ENCODE results near the gene SOCS7.

SOCS7 gene

GRCh38 chr17:38361694-38362465 is 10.2 kb downstream of the SOCS7 start:
- DNase-seq (ENCODE audit: extremely low read depth in 1 of 2, low read depth in 1 of 2): no peak

DNA sequence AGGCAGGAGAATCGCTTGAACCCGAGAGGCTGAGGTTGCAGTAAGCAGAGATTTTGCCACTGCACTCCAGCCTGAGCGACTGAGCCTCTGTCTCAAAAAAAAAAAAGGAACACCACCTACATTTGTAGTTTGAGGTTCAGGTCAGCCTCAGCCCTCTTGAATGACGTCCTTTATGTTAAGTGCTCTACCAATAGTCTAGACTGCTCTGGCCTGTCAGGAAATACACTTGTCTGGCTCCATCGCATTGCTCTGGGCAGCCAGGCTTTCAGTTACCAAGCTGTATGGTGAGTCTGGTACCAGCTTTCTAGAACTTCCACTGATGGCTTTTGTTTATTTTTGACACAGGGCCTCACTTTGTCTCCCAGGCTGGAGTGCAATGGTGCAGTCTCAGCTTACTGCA is 11.4 kb downstream of the SOCS7 start:
- no peak for DNase-seq (ENCODE audit: extremely low read depth in 1 of 2, low read depth in 1 of 2)

- no peak for DNase-seq (ENCODE audit: extremely low read depth in 1 of 2, low read depth in 1 of 2)
Observed at GRCh38 chr17:38364741-38365140, 13.1 kb downstream of the SOCS7 start.

GRCh38 chr17:38369124-38369886 is 17.7 kb downstream of the SOCS7 start:
- DNase-seq (ENCODE audit: extremely low read depth in 1 of 2, low read depth in 1 of 2): no peak

DNA sequence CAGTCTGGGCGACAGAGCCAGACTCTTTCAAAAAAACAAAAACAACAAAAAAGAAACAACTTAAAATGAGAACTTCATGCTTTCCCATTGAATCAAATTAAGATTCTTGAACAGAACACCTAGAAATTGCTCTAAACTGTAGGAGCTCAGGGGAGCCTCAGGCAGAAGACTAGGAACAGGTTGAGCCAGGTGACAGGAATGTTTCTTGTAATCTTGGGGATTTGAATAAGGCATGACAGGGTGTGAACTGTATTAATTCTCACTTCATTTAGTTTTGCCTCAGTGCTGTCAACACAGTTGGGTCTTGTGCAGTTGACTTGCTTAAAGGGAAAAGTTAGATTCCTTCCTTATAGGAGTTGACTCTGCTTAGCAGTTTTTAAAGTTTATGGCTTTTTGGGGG is 27.8 kb downstream of the SOCS7 start:
- no peak for DNase-seq (ENCODE audit: extremely low read depth in 1 of 2, low read depth in 1 of 2)

- no peak for DNase-seq (ENCODE audit: extremely low read depth in 1 of 2, low read depth in 1 of 2)
Observed at GRCh38 chr17:38395090-38395489, 43.4 kb downstream of the SOCS7 start.

GRCh38 chr17:38397227-38397626 is 45.6 kb downstream of the SOCS7 start:
- no peak for DNase-seq (ENCODE audit: extremely low read depth in 1 of 2, low read depth in 1 of 2)

- no peak for DNase-seq (ENCODE audit: extremely low read depth in 1 of 2, low read depth in 1 of 2)
Observed at GRCh38 chr17:38400286-38400685, 48.6 kb downstream of the SOCS7 start.

- no peak for DNase-seq (ENCODE audit: extremely low read depth in 1 of 2, low read depth in 1 of 2)
Observed at GRCh38 chr17:38401459-38401858, 49.8 kb downstream of the SOCS7 start.

DNA sequence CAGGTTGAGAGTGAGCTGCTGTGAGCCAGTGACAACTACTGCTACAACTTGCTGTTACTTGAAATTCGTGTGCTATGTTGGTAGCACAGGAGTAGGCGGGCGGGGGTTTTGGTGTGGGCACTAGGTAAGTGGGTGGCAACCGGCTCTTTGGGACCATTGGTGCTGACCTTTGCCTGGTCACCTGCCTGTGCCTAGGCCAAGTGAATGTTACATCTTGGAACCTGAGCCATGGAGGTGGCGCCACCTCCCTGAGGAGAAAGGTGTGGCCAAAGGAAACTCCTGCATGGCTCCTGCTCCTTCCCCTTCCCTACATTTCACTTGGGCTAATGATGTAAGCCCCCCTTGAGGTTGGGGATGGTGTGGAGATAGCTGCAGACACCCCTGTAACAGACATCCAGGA is 51.3 kb downstream of the SOCS7 start:
- no peak for DNase-seq (ENCODE audit: extremely low read depth in 1 of 2, low read depth in 1 of 2)

GRCh38 chr17:38403491-38403890 is 51.8 kb downstream of the SOCS7 start:
- no peak for DNase-seq (ENCODE audit: extremely low read depth in 1 of 2, low read depth in 1 of 2)

DNA sequence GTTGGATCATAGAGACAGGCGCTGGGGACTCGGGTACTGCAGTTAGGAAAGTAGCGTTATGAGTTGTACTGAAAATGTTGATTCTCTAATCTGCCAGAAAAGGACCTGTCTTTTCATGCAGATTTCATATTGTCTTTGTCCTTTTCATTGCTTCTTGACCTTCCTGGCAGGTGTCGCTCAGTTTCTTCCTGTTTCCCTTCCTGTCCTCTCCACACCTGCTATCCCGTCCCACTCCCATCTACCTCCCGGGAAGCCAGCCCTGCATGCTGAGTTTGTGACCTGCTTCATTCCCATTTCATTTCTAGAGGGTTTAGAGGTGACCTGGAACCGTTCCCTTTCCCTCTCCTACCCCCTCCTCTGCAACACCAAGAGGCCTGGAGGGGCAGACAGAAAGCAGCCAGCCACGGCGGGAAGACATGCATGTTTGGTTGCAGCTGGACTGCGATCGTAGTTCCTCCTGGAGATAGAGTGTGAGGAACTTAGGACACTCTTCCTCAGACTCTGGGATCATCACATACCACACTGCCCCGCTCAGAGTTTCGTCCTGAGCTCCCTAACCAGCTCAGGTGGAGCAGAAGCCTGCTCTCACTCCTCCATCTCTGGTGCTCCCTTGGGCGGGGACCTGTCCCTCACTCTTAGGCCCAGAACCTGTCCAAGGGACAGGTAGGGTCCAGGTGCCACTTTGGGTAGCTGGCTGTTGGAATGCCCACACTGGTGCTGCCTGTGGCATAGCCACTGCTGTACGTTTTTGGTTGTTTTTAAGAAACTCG is 52.7 kb downstream of the SOCS7 start:
- DNase-seq (ENCODE audit: extremely low read depth in 1 of 2, low read depth in 1 of 2): no peak

DNA sequence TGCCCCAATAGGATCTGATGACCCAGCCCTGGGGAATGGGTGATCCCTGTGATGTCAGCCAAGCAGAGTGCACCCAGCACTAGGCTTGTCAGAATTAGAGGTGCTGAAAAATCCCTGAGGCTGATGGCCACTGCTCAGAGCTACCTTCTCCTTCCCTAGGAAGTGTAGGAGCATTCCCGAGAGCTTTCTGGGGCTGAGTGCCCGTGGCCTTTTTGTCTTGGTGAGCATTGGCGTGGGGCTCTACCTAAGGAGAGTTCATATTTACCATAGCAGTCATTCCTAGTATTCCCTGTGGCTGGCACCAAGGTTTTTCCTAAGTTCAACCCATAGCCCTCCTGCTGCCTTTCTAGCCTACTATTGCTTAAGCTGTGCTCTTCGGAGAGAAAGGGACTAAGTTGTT is 54.0 kb downstream of the SOCS7 start:
- DNase-seq (ENCODE audit: extremely low read depth in 1 of 2, low read depth in 1 of 2): no peak

GRCh38 chr17:38410201-38410600 is 58.6 kb downstream of the SOCS7 start:
- DNase-seq (ENCODE audit: extremely low read depth in 1 of 2, low read depth in 1 of 2): no peak

DNA sequence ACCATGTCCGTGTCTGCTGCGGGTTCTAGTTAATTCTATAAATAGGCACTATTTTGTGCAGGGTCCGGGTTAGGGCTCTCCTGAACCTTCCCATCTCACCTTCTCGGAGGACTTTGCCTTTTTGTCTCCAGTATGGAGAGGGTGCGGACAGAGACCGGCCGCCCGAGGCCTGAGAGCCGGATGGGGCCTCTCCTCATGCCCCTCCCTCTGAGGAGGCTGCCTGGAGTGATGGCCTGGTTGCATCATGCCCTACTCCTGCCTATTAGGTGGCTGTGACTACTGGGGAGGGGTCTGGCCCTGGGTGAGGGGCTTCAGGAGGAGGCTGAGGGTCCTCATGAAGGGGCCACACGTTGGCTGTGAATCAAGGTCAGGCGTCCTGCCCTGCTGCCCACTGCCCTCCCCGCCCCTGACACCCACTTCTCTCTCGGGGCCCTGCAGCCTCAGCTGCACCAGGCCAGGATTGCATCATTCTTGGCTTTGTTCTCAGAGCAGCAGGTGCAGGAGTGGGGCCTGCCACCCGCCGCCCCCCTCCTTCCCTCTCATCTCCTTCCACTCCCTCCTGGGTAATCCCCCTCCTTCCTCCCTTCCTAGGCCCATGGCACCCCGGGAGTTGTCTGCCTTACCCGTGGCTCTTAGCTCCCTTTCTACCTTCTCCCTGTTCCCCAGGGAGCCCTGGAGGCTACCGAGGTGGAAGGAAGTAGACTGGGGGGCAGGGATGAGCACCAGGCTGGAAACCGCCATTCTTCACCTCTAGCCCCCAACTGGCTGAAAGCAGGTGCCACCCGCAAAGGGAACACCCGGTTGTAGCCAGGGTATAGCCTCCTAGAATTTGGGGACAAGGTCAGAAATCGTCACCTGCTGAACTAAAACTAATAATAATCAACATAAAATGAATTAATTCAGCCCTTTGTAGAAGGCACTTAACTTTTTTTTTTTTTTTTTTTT is 63.9 kb downstream of the SOCS7 start:
- DNase-seq (ENCODE audit: extremely low read depth in 1 of 2, low read depth in 1 of 2): no peak

GRCh38 chr17:38416840-38417209 is 65.2 kb downstream of the SOCS7 start:
- no peak for DNase-seq (ENCODE audit: extremely low read depth in 1 of 2, low read depth in 1 of 2)

- DNase-seq (ENCODE audit: extremely low read depth in 1 of 2, low read depth in 1 of 2): no peak
Observed at GRCh38 chr17:38417210-38417951, 65.7 kb downstream of the SOCS7 start.

DNA sequence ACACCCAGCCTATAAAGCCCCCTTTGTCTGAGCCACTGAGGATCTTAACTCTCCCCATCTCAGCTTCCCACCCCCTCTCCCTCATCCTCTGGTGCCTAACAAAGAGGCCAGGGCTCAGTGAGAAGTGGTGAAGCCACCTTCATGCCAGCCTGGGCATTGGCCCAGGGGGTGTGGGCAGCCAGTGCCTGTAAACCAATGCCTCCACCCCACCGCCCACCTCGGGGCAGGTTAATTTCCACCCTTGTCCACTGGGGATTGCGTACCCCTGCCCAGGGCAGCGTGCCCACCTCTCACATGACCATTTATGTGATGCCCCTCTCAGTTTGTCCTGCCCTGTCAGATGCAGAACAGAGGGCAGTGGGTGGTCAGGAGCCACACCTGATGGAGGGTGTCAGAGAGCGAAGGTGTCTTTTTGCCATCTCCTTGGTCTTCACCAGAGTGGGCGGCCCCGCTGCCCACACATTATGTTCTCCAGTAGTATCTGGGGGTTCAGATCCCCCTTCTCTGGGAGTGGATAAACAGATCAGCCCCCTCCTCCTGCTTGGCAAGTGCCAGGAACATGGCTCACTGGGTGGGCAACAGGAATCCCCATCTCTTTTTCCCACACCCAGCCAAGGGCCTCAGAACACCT is 66.5 kb downstream of the SOCS7 start:
- DNase-seq (ENCODE audit: extremely low read depth in 1 of 2, low read depth in 1 of 2): no peak

DNA sequence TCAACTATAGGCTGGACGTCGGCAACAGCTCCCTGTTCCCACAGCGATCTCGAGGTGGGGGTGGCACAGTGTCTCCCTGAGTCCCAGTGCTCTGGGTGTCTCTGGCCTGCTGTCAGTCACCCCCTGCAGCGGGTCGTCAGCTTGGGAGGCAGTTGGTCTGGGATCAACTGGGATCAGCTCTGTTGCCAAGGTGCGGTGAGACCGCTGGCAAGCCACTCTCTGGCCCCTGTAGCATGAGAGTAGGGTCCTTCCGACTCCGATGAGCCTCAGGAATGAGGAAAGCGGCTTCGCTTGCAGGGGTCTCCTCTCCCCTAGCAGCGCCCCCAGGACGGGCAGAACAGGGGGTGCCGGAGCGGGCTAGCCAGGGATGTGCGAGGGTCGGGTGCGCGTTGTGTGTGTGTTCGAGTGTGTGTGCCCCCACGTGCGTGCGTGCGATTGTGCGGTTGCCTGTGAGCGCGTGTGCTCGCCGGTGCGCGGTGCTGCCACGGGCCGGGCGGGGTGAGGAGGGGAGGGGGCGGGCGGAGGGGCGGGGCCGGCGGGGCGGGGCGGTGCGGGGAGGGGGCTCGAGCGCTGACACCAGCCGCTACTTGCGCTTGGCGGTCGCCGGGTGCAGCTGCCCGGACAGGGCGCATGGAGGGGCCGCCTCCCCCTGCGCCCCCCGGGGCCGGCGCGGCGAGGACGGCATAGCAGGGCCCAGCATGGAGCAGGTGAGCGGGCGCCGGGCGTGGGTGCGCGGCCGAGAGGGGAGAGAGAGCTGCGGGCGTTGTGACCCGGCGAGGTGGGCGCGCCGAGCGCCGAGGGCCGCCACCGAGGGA is 67.3 kb downstream of the SOCS7 start:
- DNase-seq (ENCODE audit: extremely low read depth in 1 of 2, low read depth in 1 of 2): no peak
